Measurements from ENCODE around the gene PDGFA. TPM values are rescaled to one million over a fixed set of nuclear protein-coding genes. Genes with fewer than 3 reads are reported as not detected.

Gene PDGFA
- total RNA-seq, 1 experiment from 2014 or later = 23.6 TPM

DNA sequence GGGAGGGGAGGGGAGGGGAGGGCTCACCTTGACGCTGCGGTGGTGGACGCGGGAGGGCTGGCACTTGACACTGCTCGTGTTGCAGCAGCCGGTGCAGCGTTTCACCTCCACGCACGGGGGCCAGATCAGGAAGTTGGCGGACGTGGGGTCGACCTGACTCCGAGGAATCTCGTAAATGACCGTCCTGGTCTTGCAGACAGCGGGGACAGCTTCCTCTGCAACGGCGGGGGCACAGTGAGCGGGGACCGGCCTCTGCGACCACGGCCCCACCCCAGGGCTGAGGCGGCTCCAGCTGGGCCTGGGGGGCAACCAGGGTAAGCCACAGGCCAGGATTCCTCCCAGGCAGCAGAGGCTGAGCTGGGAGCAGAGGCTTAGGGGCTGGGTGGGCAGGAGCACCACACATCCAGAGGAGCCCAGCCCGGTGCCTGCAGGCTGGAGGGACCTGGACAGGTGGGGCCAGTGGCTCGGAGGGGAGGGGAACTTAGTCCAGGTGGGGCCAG, 8.8 kb downstream of the PDGFA start:
- no peaks in the 10 kb centered on the region for H3K4me1 ChIP-seq (replicated peaks; ENCODE audit: insufficient read depth)
- no peak overlapping the region for H2AFZ ChIP-seq
- no peaks in the 10 kb centered on the region for H3K9me2 ChIP-seq (ENCODE audit: insufficient read depth)
- peaks cover 38% of the 10 kb centered on the region for H4K20me1 ChIP-seq (ENCODE audit: insufficient read depth)
- H3K9me3 ChIP-seq (ENCODE audit: insufficient read depth, low read depth) = no peaks in the 10 kb centered on the region
- intact Hi-C loops (cut with micrococcal nuclease; ENCODE audit: unreplicated experiment) = no loop called here
- no peak for DNase-seq
- 0 out of 2 replicates have a peak, but pooled peaks cover 6% of the 10 kb centered on the region for H3K36me3 ChIP-seq (ENCODE audit: low read depth)
- CTCF ChIA-PET = no interaction called here
- TF ChIP-seq EZH2 (IDR thresholded peaks at IDR 0.05; ENCODE audit: low read depth) = no peak
- TF ChIP-seq, protein P1, sequence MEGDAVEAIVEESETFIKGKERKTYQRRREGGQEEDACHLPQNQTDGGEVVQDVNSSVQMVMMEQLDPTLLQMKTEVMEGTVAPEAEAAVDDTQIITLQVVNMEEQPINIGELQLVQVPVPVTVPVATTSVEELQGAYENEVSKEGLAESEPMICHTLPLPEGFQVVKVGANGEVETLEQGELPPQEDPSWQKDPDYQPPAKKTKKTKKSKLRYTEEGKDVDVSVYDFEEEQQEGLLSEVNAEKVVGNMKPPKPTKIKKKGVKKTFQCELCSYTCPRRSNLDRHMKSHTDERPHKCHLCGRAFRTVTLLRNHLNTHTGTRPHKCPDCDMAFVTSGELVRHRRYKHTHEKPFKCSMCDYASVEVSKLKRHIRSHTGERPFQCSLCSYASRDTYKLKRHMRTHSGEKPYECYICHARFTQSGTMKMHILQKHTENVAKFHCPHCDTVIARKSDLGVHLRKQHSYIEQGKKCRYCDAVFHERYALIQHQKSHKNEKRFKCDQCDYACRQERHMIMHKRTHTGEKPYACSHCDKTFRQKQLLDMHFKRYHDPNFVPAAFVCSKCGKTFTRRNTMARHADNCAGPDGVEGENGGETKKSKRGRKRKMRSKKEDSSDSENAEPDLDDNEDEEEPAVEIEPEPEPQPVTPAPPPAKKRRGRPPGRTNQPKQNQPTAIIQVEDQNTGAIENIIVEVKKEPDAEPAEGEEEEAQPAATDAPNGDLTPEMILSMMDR (conservative IDR thresholded peaks at IDR 0.05) = no peak
- POLR2A ChIA-PET (ENCODE audit: unreplicated experiment) = no interaction called here
- no peak overlapping the region for H3K27ac ChIP-seq
- H3K4me2 ChIP-seq = no peak overlapping the region
- no peak overlapping the region for H3K4me3 ChIP-seq
- no peaks in the 10 kb centered on the region for H3K27me3 ChIP-seq (ENCODE audit: insufficient read depth, low read depth)
- peaks cover 26% of the 10 kb centered on the region for H3K79me2 ChIP-seq (ENCODE audit: low read depth)
- peaks cover 15% of the 10 kb centered on the region; the same call in 1 of the 2 replicates for H3F3A ChIP-seq (ENCODE audit: insufficient read depth, low read depth)
- no TSS peak for BruUV-seq (replicated peaks)

DNA sequence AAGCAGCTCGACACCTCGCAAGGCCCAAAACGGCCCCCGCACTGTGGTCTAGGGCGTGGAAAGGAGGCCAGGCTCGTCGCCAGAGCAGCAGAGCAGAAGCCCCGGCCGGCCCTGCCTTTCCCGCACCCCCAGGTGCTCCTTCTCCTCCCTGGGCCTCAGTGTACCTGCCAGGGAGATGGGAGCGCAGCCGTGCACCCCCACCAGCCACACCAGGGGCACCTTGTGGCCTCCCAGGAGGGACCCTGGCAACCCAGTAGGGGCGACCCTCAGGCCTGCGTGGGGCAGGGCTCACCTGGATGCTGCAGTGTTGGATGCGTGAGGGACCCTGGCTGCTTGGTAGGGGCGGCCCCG, 9.5 kb downstream of the PDGFA start:
- intact Hi-C loops (cut with micrococcal nuclease; ENCODE audit: unreplicated experiment) = no loop called here
- BruUV-seq (replicated peaks) = no TSS peak
- TF ChIP-seq, protein P1 (conservative IDR thresholded peaks at IDR 0.05) = no peak
- no peak for TF ChIP-seq EZH2 (IDR thresholded peaks at IDR 0.05; ENCODE audit: low read depth)

DNA sequence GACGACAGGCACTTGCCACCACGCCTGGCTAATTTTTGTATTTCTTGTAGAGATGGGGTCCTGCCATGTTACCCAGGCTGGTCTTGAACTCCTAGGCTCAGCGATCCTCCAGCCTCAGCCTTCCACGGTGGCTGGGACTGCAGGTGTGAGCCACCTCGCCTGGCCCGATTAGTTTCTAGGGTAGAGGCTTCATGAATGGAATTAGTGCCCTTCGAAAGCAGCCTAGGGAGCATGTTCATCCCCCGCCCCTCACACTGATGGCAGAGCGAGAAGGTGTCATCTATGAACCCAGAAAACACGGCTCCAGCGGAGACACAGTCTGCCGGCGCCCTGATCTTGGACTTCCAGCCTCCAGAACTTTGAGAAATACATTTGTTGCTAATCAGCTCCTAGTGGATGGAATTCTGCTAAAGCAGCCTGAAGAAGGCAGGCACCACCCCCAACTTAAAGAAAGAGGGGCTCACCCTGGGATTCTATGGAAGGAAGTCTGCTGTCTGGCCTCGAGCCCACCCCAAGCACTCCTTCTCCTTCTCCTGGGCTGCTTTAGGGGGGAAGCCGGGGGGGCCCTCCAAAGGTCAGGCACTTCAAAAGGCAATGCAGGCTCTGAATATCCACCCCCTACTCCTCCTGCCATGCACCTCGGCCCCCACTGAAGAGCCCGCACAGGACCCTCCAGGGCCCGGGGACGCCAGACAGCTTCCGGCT, 10.1 kb downstream of the PDGFA start:
- peaks cover 41% of the 10 kb centered on the region for H4K20me1 ChIP-seq (ENCODE audit: insufficient read depth)
- CTCF ChIA-PET = no interaction called here
- H3K79me2 ChIP-seq (ENCODE audit: low read depth) = peaks cover 14% of the 10 kb centered on the region

More for the DNA sequence above, 9.5 kb downstream of the PDGFA start:
- Histone ChIP-seq H3K36me3 (ENCODE audit: low read depth) (0 out of 2 replicates have a peak, but pooled peaks cover 6% of the 10 kb centered on the region), H3F3A (ENCODE audit: insufficient read depth, low read depth) (peaks cover 10% of the 10 kb centered on the region; the same call in 1 of the 2 replicates), H3K4me3 (no peak overlapping the region), H4K20me1 (ENCODE audit: insufficient read depth) (peaks cover 43% of the 10 kb centered on the region), H3K79me2 (ENCODE audit: low read depth) (peaks cover 19% of the 10 kb centered on the region), H3K4me2 (no peak overlapping the region), H3K9me2 (ENCODE audit: insufficient read depth) (no peaks in the 10 kb centered on the region), H3K27ac (no peak overlapping the region), H2AFZ (no peak overlapping the region), H3K9me3 (ENCODE audit: insufficient read depth, low read depth) (no peaks in the 10 kb centered on the region), H3K4me1 (replicated peaks; ENCODE audit: insufficient read depth) (no peaks in the 10 kb centered on the region), H3K27me3 (ENCODE audit: insufficient read depth, low read depth) (no peaks in the 10 kb centered on the region)
- no peak for DNase-seq
- CTCF ChIA-PET = no interaction called here
- POLR2A ChIA-PET (ENCODE audit: unreplicated experiment) = no interaction called here

More for the DNA sequence above, 10.1 kb downstream of the PDGFA start:
- intact Hi-C loops (cut with micrococcal nuclease; ENCODE audit: unreplicated experiment) = no loop called here
- no TSS peak for BruUV-seq (replicated peaks)
- H3K4me1 ChIP-seq (replicated peaks; ENCODE audit: insufficient read depth) = no peaks in the 10 kb centered on the region
- H3K9me2 ChIP-seq (ENCODE audit: insufficient read depth) = no peaks in the 10 kb centered on the region
- no peak overlapping the region for H3K4me3 ChIP-seq
- H2AFZ ChIP-seq = no peak overlapping the region
- H3K4me2 ChIP-seq = no peak overlapping the region
- H3K9me3 ChIP-seq (ENCODE audit: insufficient read depth, low read depth) = no peaks in the 10 kb centered on the region
- 0 out of 2 replicates have a peak, but pooled peaks cover 6% of the 10 kb centered on the region for H3K36me3 ChIP-seq (ENCODE audit: low read depth)
- DNase-seq = no peak
- peaks cover 10% of the 10 kb centered on the region; the same call in 1 of the 2 replicates for H3F3A ChIP-seq (ENCODE audit: insufficient read depth, low read depth)
- TF ChIP-seq, protein P1 (conservative IDR thresholded peaks at IDR 0.05) = no peak
- no peak for TF ChIP-seq EZH2 (IDR thresholded peaks at IDR 0.05; ENCODE audit: low read depth)
- H3K27me3 ChIP-seq (ENCODE audit: insufficient read depth, low read depth) = no peaks in the 10 kb centered on the region
- POLR2A ChIA-PET (ENCODE audit: unreplicated experiment) = no interaction called here
- no peak overlapping the region for H3K27ac ChIP-seq
